T-helper 1 cell (primary cell): ENCODE data around the gene TIAM2.

ENCODE experiments used
- DNase-seq, 5 donors: peaks; one replicate each; pipeline ENCODE4 v3.0.0-alpha.2; 2012 to 2020

TIAM2 gene

GRCh38 chr6:155241966-155242365 lies 246.9 kb downstream of the TIAM2 start:
- DNase-seq: no peak

- DNase-seq: no peak
These were observed 249.3 kb downstream of the TIAM2 start for GRCh38 chr6:155244434-155244833.

GRCh38 chr6:155245193-155245592 lies 250.1 kb downstream of the TIAM2 start:
- no peak for DNase-seq

DNA sequence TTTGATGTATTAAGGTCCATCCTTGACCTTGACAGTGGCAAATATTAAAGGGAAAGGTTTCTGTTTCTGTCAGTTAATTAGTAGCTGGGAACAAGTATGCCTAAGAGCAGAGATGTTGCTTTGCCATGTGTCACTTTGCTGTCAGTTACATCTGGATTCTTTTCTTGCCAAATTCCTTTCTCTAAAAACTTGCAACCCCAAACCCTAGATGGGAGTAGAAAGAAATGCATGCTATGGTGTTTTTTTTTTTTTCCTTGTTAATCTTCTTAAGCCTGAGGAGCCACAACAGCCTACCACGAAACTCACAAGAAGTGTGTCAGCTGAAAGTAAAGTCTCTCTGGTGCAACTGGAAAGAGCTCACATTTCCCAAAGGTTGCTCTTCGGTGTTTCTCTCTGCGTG lies 250.7 kb downstream of the TIAM2 start:
- DNase-seq: no peak

GRCh38 chr6:155246825-155247224 lies 251.7 kb downstream of the TIAM2 start:
- DNase-seq: no peak

DNA sequence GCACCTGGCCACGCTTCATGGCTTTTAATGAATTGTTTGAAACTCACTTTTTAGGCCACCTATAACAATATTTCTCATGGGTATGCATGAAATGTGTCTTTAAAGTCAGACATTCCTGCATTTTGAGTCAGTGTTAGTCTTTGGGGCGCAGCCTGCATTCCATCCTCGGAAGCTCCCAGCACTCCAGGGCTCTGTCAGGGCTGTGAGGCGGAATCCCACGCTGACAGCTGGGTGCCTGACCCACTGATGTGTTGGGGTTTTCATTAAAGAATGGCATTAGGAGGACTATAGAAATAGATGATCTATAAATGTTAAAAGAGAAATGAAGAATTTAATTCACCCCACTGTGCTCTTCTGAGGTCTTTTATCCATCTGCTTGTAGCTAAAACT lies 252.5 kb downstream of the TIAM2 start:
- no peak for DNase-seq

GRCh38 chr6:155248008-155249001 lies 253.2 kb downstream of the TIAM2 start:
- DNase-seq: peak in 1 of 5 donors; percentile 29

- DNase-seq: no peak
These were observed 255.7 kb downstream of the TIAM2 start for GRCh38 chr6:155250701-155251381.

- DNase-seq: no peak
These were observed 257.5 kb downstream of the TIAM2 start for GRCh38 chr6:155252581-155252980.

DNA sequence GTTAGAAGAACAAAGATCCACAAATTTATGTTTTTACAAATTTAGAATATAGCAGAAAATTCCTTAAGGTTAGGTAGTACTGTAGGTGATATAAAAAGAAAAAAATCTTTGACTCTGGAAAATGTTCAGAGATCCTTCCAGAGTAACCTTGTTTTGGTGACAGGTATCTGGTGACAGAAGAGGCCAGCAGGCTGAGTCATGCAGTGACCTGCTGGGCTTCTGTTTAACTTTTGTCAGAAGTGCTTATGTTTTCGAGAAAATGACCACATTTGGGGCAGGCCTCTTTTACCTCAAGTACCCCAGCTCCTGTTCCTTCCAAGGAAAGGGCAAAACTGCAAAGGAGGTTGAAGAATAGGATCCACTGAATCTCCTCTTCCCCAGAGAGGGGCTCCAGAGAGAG lies 258.2 kb downstream of the TIAM2 start:
- no peak for DNase-seq

DNA sequence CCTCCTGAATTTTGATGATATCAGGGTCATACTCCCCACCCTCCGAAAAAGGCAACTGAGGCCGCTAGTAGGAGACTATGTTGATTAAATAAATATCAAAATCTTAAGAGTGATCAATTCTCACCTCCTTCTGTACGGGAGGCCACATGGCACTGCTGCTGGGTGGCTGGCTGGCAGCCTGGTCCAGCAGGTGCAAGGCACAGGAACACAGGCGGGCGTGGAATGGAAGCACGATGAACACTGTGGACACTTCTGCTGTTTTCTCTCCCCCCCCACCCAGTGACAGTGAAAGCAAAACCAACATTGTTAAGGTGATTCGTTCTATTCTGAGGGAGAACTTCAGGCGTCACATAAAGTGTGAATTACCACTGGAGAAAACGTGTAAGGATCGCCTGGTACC lies 259.0 kb downstream of the TIAM2 start:
- DNase-seq: no peak

GRCh38 chr6:155256122-155256795 lies 261.1 kb downstream of the TIAM2 start:
- no peak for DNase-seq

GRCh38 chr6:155257796-155258195 lies 262.7 kb downstream of the TIAM2 start:
- DNase-seq: no peak

GRCh38 chr6:155259204-155259603 lies 264.1 kb downstream of the TIAM2 start:
- no peak for DNase-seq

- no peak for DNase-seq
These were observed 264.8 kb downstream of the TIAM2 start for GRCh38 chr6:155259897-155260296.

GRCh38 chr6:155260686-155261085 lies 265.6 kb downstream of the TIAM2 start:
- DNase-seq: no peak

- no peak for DNase-seq
These were observed 266.2 kb downstream of the TIAM2 start for GRCh38 chr6:155261111-155261900.

DNA sequence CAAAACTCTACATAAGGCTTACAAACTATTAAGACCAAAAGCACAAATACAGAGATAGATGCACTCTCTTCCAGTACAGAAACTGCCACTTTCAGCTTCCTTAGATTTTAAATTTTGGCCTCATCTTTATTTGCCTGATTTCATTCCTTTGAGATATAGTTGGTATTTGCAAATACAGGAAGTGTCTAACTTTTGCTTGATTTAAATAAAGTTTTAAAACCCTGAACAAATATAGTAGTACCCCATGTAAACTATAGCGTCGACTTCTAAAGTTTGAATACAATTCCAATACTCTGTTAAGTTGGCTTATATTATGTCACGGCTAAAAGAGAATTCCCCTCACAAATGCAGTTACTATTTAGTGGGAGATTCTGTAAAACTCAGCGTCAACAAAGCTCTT lies 267.5 kb downstream of the TIAM2 start:
- no peak for DNase-seq

- DNase-seq: no peak
These were observed 268.4 kb downstream of the TIAM2 start, which contains the start of gene CLDN20 for GRCh38 chr6:155263373-155264063. Gene CLDN20 (plus strand): TSS chr6:155264013. CDS start chr6:155275720, 11,707 bp downstream.

DNA sequence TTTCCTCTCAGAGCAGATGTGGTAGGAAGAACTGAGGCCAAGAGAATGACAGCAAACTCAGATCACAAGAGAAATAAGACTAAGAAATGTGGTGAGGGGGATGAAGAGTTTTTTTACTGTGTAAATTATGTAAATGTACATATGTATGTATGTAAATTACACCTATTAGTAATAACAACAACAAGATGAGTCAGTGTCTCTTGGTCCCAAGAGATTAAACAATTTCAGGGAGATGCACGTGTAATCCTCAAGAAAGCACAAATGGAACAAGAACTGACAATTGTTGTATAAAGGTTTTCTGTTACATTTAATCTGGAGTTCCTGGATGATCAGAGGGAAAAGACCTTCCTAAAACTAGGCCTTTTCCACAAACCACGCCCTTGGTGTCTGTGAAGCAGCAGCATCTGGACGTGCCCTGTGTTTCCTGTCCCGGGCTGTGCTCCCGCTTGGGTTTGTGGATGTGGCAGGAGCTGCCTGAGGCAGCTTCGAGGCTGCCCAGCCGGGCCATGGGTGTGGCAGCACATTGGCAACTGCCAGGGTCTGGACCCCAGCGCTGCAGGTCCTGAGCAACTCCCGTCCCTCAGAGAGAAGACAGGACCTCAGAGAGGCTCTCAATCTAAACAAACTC lies 269.7 kb downstream of the TIAM2 start:
- DNase-seq: no peak

GRCh38 chr6:155265843-155266535 lies 270.9 kb downstream of the TIAM2 start:
- no peak for DNase-seq
